H1 (cell line): ENCODE measurements around the gene TNPO2. TPM values are rescaled to one million over a fixed set of nuclear protein-coding genes. Genes with fewer than 3 reads are reported as not detected.

Source experiments
- CTCF ChIA-PET: fragments of 300-600 bp; sonication (Branson Sonifier 250); formaldehyde crosslinking; loops from one replicate; lab custom pipeline; 2021; ENCODE audit not compliant: partially characterized antibody; lab: Charles Lee
- POLR2A ChIA-PET: fragments of 300-600 bp; sonication (Branson Sonifier 250); formaldehyde crosslinking; loops from one replicate; lab custom pipeline; 2021; ENCODE audit warnings: inconsistent platforms; ENCODE audit not compliant: partially characterized antibody; lab: Charles Lee
- DNase-seq, 2 experiments: peaks; one replicate each; pipeline versions ENCODE4 v3.0.0 to v3.0.0-alpha.2; 2010 to 2022; ENCODE audit warnings: low spot score in 2 of 2, low read depth in 1 of 2, mixed read lengths in 1 of 2
- FAIRE-seq: peaks from 2 replicates; lab custom pipeline; 2011; peaks lifted over from hg19 to GRCh38; lab: Jason Lieb, UNC
- H2AFZ ChIP-seq: 2 replicates; pipeline ENCODE4 v1.8.1; 2012; ENCODE audit warnings: low read length, inconsistent platforms
- H2AK5ac ChIP-seq: 2 replicates; pipeline ENCODE4 v1.6.1; 2013; ENCODE audit warnings: low read depth, low read length
- H2BK120ac ChIP-seq: replicated peaks from 2 replicates; pipeline ENCODE3; 2013; ENCODE audit warnings: low read depth, low read length, inconsistent platforms
- H2BK12ac ChIP-seq: 2 replicates; pipeline ENCODE4 v1.6.1; 2013; ENCODE audit warnings: low read depth, low read length
- H2BK15ac ChIP-seq: 2 replicates; pipeline ENCODE4 v1.6.1; 2013; ENCODE audit warnings: low read length
- H2BK20ac ChIP-seq: 2 replicates; pipeline ENCODE4 v1.6.1; 2013; ENCODE audit warnings: low read length
- H2BK5ac ChIP-seq: 2 replicates; pipeline ENCODE4 v1.6.1; 2013; ENCODE audit warnings: low read depth, low read length
- H3K14ac ChIP-seq: 2 replicates; pipeline ENCODE4 v1.6.1; 2013; ENCODE audit warnings: inconsistent platforms; ENCODE audit not compliant: insufficient read length
- H3K18ac ChIP-seq: 2 replicates; pipeline ENCODE4 v1.6.1; 2013; ENCODE audit warnings: low read length; ENCODE audit errors: extremely low read depth
- H3K23ac ChIP-seq: 2 replicates; pipeline ENCODE4 v1.6.1; 2013; ENCODE audit warnings: inconsistent platforms; ENCODE audit not compliant: insufficient read length
- H3K23me2 ChIP-seq: 2 replicates; pipeline ENCODE4 v1.6.1; 2013; ENCODE audit warnings: low read depth, low read length
- H3K27ac ChIP-seq: 2 replicates; pipeline ENCODE4 v1.6.1; 2011; ENCODE audit warnings: low read depth, low read length, inconsistent platforms
- H3K27me3 ChIP-seq, 4 experiments: replicated peaks in 1 of 4; 1 replicate in 1 of 4; 2 replicates in 3 of 4; pipeline versions ENCODE4 v1.6.1 to v1.8.1; 2011 to 2013; ENCODE audit warnings: low read length in 3 of 4, mild to moderate bottlenecking in 3 of 4, inconsistent platforms in 2 of 4, mixed read lengths in 2 of 4, moderate library complexity in 1 of 4; ENCODE audit not compliant: control insufficient read depth in 3 of 4, insufficient read depth in 3 of 4; ENCODE audit errors: extremely low read depth in 1 of 4
- H3K36me3 ChIP-seq, 4 experiments: 2 replicates each; pipeline versions ENCODE4 v1.6.1 to v1.8.1; 2011 to 2013; ENCODE audit warnings: mild to moderate bottlenecking in 4 of 4, low read length in 3 of 4, moderate library complexity in 2 of 4, control low read depth in 1 of 4, inconsistent platforms in 1 of 4; ENCODE audit not compliant: insufficient read depth in 4 of 4, control insufficient read depth in 2 of 4
- H3K4ac ChIP-seq: replicated peaks from 2 replicates; pipeline ENCODE3; 2013; ENCODE audit warnings: low read length, low read depth, mixed read lengths, inconsistent platforms; ENCODE audit not compliant: insufficient read length
- H3K4me1 ChIP-seq, 4 experiments: replicated peaks in 1 of 4; 1 replicate in 1 of 4; 2 replicates in 3 of 4; pipeline versions ENCODE4 v1.6.1 to v1.8.1; 2011 to 2013; ENCODE audit warnings: low read length in 3 of 4, inconsistent platforms in 2 of 4, mixed read lengths in 1 of 4; ENCODE audit not compliant: insufficient read depth in 4 of 4, control insufficient read depth in 3 of 4
- H3K4me2 ChIP-seq, 2 experiments: 2 replicates each; pipeline versions ENCODE4 v1.6.1 to v1.8.1; 2011 to 2013; ENCODE audit warnings: low read depth in 2 of 2, low read length in 2 of 2, control low read depth in 1 of 2, inconsistent platforms in 1 of 2, mild to moderate bottlenecking in 1 of 2; ENCODE audit not compliant: insufficient read depth in 1 of 2
- H3K4me3 ChIP-seq, 4 experiments: fragments of 200-600, 300-600 bp in 1 of 4; sonication (generic), shearing (Covaris generic), sonication (Bioruptor Twin) in 1 of 4; 2 replicates each; pipeline versions ENCODE4 v1.5.1 to v1.8.1; 2011 to 2016; ENCODE audit warnings: low read length in 4 of 4, low read depth in 3 of 4, control low read depth in 2 of 4, inconsistent platforms in 2 of 4, mild to moderate bottlenecking in 2 of 4, mixed read lengths in 1 of 4, moderate library complexity in 1 of 4; ENCODE audit not compliant: insufficient read depth in 2 of 4; ENCODE audit errors: extremely low read depth in 1 of 4
- H3K56ac ChIP-seq: replicated peaks from 2 replicates; pipeline ENCODE3; 2013; ENCODE audit warnings: low read depth, mild to moderate bottlenecking, mixed read lengths, low read length, inconsistent platforms; ENCODE audit not compliant: insufficient read length
- H3K79me1 ChIP-seq: 2 replicates; pipeline ENCODE4 v1.6.1; 2013; ENCODE audit warnings: low read depth, low read length, control low read depth
- H3K79me2 ChIP-seq, 2 experiments: 2 replicates each; pipeline versions ENCODE4 v1.6.1 to v1.8.1; 2012 to 2013; ENCODE audit warnings: low read length in 2 of 2, mild to moderate bottlenecking in 2 of 2, inconsistent platforms in 1 of 2; ENCODE audit not compliant: insufficient read depth in 2 of 2, control insufficient read depth in 1 of 2
- H3K9ac ChIP-seq, 4 experiments: replicated peaks in 1 of 4; 1 replicate in 1 of 4; 2 replicates in 3 of 4; pipeline versions ENCODE4 v1.6.1 to v1.8.1; 2011 to 2013; ENCODE audit warnings: low read depth in 3 of 4, low read length in 3 of 4, control low read depth in 2 of 4, mild to moderate bottlenecking in 2 of 4, moderate library complexity in 2 of 4, inconsistent platforms in 1 of 4; ENCODE audit errors: extremely low read depth in 1 of 4
- H3K9me3 ChIP-seq, 2 experiments: 2 replicates each; pipeline versions ENCODE4 v1.6.1 to v1.8.1; 2012 to 2013; ENCODE audit warnings: mild to moderate bottlenecking in 2 of 2, moderate library complexity in 2 of 2, control low read depth in 1 of 2, inconsistent platforms in 1 of 2, low read depth in 1 of 2, low read length in 1 of 2, mixed read lengths in 1 of 2; ENCODE audit not compliant: insufficient read depth in 2 of 2
- H4K20me1 ChIP-seq, 2 experiments: replicated peaks in 1 of 2; 2 replicates each; pipeline versions ENCODE3 to v1.8.1; 2011 to 2013; ENCODE audit warnings: inconsistent platforms in 2 of 2, low read length in 2 of 2, mild to moderate bottlenecking in 1 of 2; ENCODE audit not compliant: insufficient read depth in 2 of 2, control insufficient read depth in 1 of 2
- H4K5ac ChIP-seq: 2 replicates; pipeline ENCODE4 v1.6.1; 2013; ENCODE audit warnings: low read length, low read depth, mixed read lengths, inconsistent platforms; ENCODE audit not compliant: insufficient read length
- H4K8ac ChIP-seq: 2 replicates; pipeline ENCODE4 v1.8.0; 2013; ENCODE audit warnings: mild to moderate bottlenecking, moderate library complexity, low read length, inconsistent platforms; ENCODE audit not compliant: insufficient read depth; ENCODE audit errors: extremely low read depth
- H4K91ac ChIP-seq: replicated peaks from 2 replicates; pipeline ENCODE3; 2013; ENCODE audit warnings: low read length, mixed read lengths, inconsistent platforms; ENCODE audit not compliant: insufficient read length
- BACH1 ChIP-seq: IDR thresholded peaks from 2 replicates; pipeline ENCODE4 v1.6.1; 2012; ENCODE audit warnings: low read length, improper control_type of control experiment
- CBX8 ChIP-seq: fragments of 300-800, 300-1000 bp; sonication (generic); IDR thresholded peaks from 2 replicates; pipeline ENCODE4 v1.7.1; 2016; ENCODE audit warnings: low read depth, low read length, borderline replicate concordance
- E2F6 ChIP-seq: IDR thresholded peaks from 2 replicates; pipeline ENCODE4 v1.6.1; 2012; ENCODE audit warnings: inconsistent platforms
- KDM1A ChIP-seq: fragments of 200-600, 300-600 bp; sonication (generic); IDR thresholded peaks from 2 replicates; pipeline ENCODE4 v1.7.1; 2016; ENCODE audit warnings: mild to moderate bottlenecking, low read length, borderline replicate concordance
- MAFK ChIP-seq: IDR thresholded peaks from 2 replicates; pipeline ENCODE4 v1.6.1; 2012; ENCODE audit warnings: low read depth, mild to moderate bottlenecking, improper control_type of control experiment, low read length
- MAX ChIP-seq: IDR thresholded peaks from 2 replicates; pipeline ENCODE4 v1.6.1; 2012; ENCODE audit warnings: inconsistent platforms
- NANOG ChIP-seq: IDR thresholded peaks from 2 replicates; pipeline ENCODE4 v1.6.1; 2011; ENCODE audit warnings: low read length, low read depth, mild to moderate bottlenecking, inconsistent platforms; ENCODE audit not compliant: insufficient read depth, poor library complexity, severe bottlenecking
- POU5F1 ChIP-seq: IDR thresholded peaks from 2 replicates; pipeline ENCODE4 v1.6.1; 2011; ENCODE audit warnings: low read depth, mild to moderate bottlenecking, low read length, moderate library complexity
- RBBP5 ChIP-seq: IDR thresholded peaks from 2 replicates; pipeline ENCODE4 v1.7.1; 2012; ENCODE audit warnings: low read depth, mild to moderate bottlenecking, inconsistent platforms, low read length, moderate library complexity, borderline replicate concordance
- SRF ChIP-seq: IDR thresholded peaks from 2 replicates; pipeline ENCODE4 v1.6.1; 2011; ENCODE audit warnings: mild to moderate bottlenecking, low read depth, low read length, moderate library complexity
- TBP ChIP-seq: IDR thresholded peaks from 2 replicates; pipeline ENCODE4 v1.6.1; 2011; ENCODE audit warnings: low read depth, low read length, improper control_type of control experiment
- ZNF274 ChIP-seq: IDR thresholded peaks from 2 replicates; pipeline ENCODE4 v1.7.0; 2012; ENCODE audit warnings: low read length, borderline replicate concordance; ENCODE audit errors: extremely low read depth
- WGBS, 2 experiments: shearing (Covaris generic) in 1 of 2; methylation state at CpG; one replicate each; pipeline versions ENCODE4 v1.1.6 to v1.1.7; 2013 to 2015; ENCODE audit warnings: low lambda C conversion rate in 2 of 2, mixed read lengths in 2 of 2, inconsistent platforms in 1 of 2, low coverage in 1 of 2, missing lambda C conversion rate in 1 of 2; ENCODE audit not compliant: insufficient replicate concordance in 2 of 2, insufficient coverage in 1 of 2, insufficient read length in 1 of 2; ENCODE audit errors: extremely low coverage in 1 of 2, missing lambda C conversion rate in 1 of 2; 5-methylcytosine and 5-hydroxymethylcytosine counted together
- polyA plus RNA-seq, 7 experiments: library from polyadenylated mRNA; depleted of rRNA in 3 of 7; stranded (reverse) in 5 of 7; unstranded in 2 of 7; fragments of >200 nt in 5 of 7; fragments of 200-250 nt in 2 of 7; gene quantifications; 1 replicate in 5 of 7; 2 replicates in 1 of 7; 4 replicates in 1 of 7; pipeline versions ENCODE4 v1.2.1 to v1.2.3, GENCODE V29; 2011 to 2013; ENCODE audit warnings: missing spikeins in 2 of 7, mixed read lengths in 2 of 7
- total RNA-seq: library from RNA; stranded (reverse); fragmentation: NEBNext Ultra II Directional; extraction: Animal tissue kit (Norgen Biotek cat#: 25700); gene quantifications from 2 replicates; pipeline ENCODE4 v1.2.1, GENCODE V29; 2021

Gene TNPO2
- total and polyA plus RNA-seq, 2 of the 8 experiments (the other 6 are each of a cell fraction or from before 2014, with no cell fraction given), result 112 to 121 TPM

GRCh38 chr19:12727745-12728433 is 4.2 kb upstream of the TNPO2 start:
- no peak overlapping the region for H3K4ac ChIP-seq
- H3K9me3 ChIP-seq, result no peaks in the 10 kb centered on the region
- no peak overlapping the region for H3K56ac ChIP-seq
- H2BK120ac ChIP-seq, result no peak overlapping the region
- H2AK5ac ChIP-seq, result no peak overlapping the region
- H3K18ac ChIP-seq, result no peak overlapping the region
- H3K79me2 ChIP-seq, result peaks cover 11 to 33% of the 10 kb centered on the region in 2 experiments
- H2BK5ac ChIP-seq, result no peak overlapping the region
- no peaks in the 10 kb centered on the region; a peak in 2 of 7 replicates for H3K4me1 ChIP-seq
- ChIA-PET POLR2A (interaction anchor here (1.0 to 2.0 kb wide), 7 partner anchors 10 to 24 kb away, joined by 3 to 7 read pairs (median 4); partner anchors contain the start of gene BEST2), CTCF (interaction anchor here (1.0 to 1.9 kb wide), 2 partner anchors 32 to 47 kb away, joined by 4 to 9 read pairs; no protein-coding TSS in a partner anchor)
- H3K9ac ChIP-seq, result no peak overlapping the region
- H4K8ac ChIP-seq, result no peak overlapping the region
- H2BK20ac ChIP-seq, result no peak overlapping the region
- no peak overlapping the region for H3K4me2 ChIP-seq
- DNase-seq (no peak), FAIRE-seq (no peak)
- no peak overlapping the region for H2AFZ ChIP-seq
- H3K23ac ChIP-seq, result no peak overlapping the region
- peaks cover 10 to 31% (median 15%) of the 10 kb centered on the region in 4 experiments for H3K36me3 ChIP-seq
- H3K79me1 ChIP-seq, result peaks cover 9% of the 10 kb centered on the region; the same call in 1 of the 2 replicates
- no peak overlapping the region for H2BK12ac ChIP-seq
- no peak overlapping the region for H4K91ac ChIP-seq
- no peak overlapping the region for H4K5ac ChIP-seq
- no peaks in the 10 kb centered on the region for H3K27me3 ChIP-seq
- H3K4me3 ChIP-seq, result no peak overlapping the region
- WGBS, 2 experiments, result 93% methylated on average over 9 of the region's 9 CpGs; no CpG with 5 or more reads in 1 of the 2 experiments
- H3K27ac ChIP-seq, result no peak overlapping the region
- no peak overlapping the region for H2BK15ac ChIP-seq
- no peak overlapping the region for H3K14ac ChIP-seq
- H3K23me2 ChIP-seq, result peaks cover 6% of the 10 kb centered on the region; the same call in 1 of the 2 replicates
- H4K20me1 ChIP-seq, result peaks cover 4 to 14% of the 10 kb centered on the region in 2 experiments
- no peak for TF ChIP-seq SRF
- TF ChIP-seq MAFK, result no peak
- TF ChIP-seq MAX, result no peak
- TF ChIP-seq KDM1A, result no peak
- TF ChIP-seq TBP, result no peak
- no peak for TF ChIP-seq RBBP5
- TF ChIP-seq ZNF274, result no peak
- no peak for TF ChIP-seq CBX8
- TF ChIP-seq BACH1, result no peak
- TF ChIP-seq E2F6, result no peak
- no peak for TF ChIP-seq NANOG
- TF ChIP-seq POU5F1, result no peak
